ENCODE measurements around the gene MSLN. TPM values are rescaled to one million over a fixed set of nuclear protein-coding genes. Genes with fewer than 3 reads are reported as not detected.

The MSLN gene
- total RNA-seq, 1 donor from 2014 or later: 1.0 TPM

DNA sequence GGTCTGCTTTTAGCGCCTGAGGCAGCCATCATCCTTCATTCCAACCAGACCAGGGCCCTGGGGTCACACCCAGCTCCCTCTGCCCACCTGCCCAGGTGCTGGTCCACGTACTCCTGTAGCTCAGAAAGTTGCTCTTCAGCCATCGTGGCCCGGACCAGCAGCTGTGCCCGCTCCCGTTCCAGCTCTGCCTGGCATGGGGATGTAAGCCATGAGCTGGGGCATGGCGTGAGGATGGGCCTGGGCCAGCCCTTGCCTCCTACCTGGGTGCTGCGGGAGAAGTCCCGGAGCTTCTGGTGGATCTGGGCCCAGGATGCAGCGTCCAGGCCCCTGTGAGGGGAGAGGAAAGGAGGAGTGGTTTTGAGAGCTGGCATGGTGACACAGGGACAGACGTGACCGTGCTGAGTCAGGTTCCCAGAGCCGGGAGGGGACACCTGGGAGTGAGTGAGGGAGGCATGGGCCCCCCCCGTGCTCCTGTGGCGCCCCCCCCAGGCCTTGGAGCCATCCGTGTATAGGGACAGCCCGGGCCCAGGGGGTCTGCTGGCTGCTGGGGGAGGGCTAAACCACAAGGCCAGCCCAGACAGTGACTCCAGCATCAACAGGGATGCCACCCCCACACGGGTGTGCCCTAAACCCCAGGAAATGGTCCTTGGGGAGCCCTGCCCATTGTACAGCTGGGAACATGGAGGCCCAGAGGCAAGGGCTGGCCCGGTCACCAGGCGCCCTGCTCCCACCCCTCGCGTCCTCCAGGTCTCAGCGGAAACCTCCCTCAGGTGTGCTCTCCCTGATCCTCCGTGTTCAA, 37.5 kb upstream of the MSLN start:
- no peak overlapping the region for H3K9ac ChIP-seq (ENCODE audit: low read depth in 1 of 3, low read length in 3 of 3)
- H3K27me3 ChIP-seq (ENCODE audit: control insufficient read depth in 3 of 3, insufficient read depth in 3 of 3, low read length in 3 of 3): peaks cover 22 to 29% (median 23%) of the 10 kb centered on the region in 3 donors
- H3K36me3 ChIP-seq (ENCODE audit: control insufficient read depth in 3 of 3, insufficient read depth in 3 of 3, low read length in 3 of 3): peaks cover 0 to 2% (median 2%) of the 10 kb centered on the region in 3 donors
- no peak overlapping the region for H3K4me3 ChIP-seq (ENCODE audit: low read length in 3 of 3)
- H3K4me1 ChIP-seq (ENCODE audit: control insufficient read depth in 3 of 3, insufficient read depth in 3 of 3, low read length in 3 of 3): peaks cover 34 to 40% (median 36%) of the 10 kb centered on the region in 3 donors
- no peaks in the 10 kb centered on the region for H3K9me3 ChIP-seq (ENCODE audit: control insufficient read depth in 3 of 3, low read length in 3 of 3)
- no peak overlapping the region for H3K27ac ChIP-seq (ENCODE audit: low read depth, low read length)

DNA sequence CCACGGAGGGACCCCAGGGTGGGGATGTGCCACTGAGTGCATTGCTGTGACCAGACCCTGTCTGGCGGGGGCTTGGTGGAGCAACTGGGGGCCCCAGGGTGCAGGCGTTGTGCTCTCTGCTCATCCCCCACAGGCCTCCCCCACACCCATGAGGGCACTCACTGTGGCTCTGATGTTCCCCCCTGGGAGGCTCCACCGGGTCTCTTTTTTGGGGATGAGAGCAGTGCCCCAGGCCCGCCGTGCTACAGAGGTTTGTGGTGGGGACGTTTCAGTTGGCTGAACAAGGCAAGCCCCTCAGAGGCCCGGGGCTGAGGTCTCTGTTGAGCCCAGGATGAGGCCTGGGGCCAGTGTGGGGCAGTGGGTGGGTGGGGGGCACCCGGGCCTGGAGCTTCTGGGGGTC, 36.8 kb upstream of the MSLN start:
- H3K27ac ChIP-seq (ENCODE audit: low read depth, low read length): no peak overlapping the region
- no peak overlapping the region for H3K4me3 ChIP-seq (ENCODE audit: low read length in 3 of 3)
- H3K9me3 ChIP-seq (ENCODE audit: control insufficient read depth in 3 of 3, low read length in 3 of 3): no peaks in the 10 kb centered on the region
- H3K9ac ChIP-seq (ENCODE audit: low read depth in 1 of 3, low read length in 3 of 3): no peak overlapping the region
- H3K27me3 ChIP-seq (ENCODE audit: control insufficient read depth in 3 of 3, insufficient read depth in 3 of 3, low read length in 3 of 3): peaks cover 22 to 33% (median 23%) of the 10 kb centered on the region in 3 donors
- peaks cover 0 to 2% (median under 1%) of the 10 kb centered on the region in 3 donors for H3K36me3 ChIP-seq (ENCODE audit: control insufficient read depth in 3 of 3, insufficient read depth in 3 of 3, low read length in 3 of 3)
- peaks cover 36 to 43% (median 37%) of the 10 kb centered on the region in 3 donors for H3K4me1 ChIP-seq (ENCODE audit: control insufficient read depth in 3 of 3, insufficient read depth in 3 of 3, low read length in 3 of 3)

DNA sequence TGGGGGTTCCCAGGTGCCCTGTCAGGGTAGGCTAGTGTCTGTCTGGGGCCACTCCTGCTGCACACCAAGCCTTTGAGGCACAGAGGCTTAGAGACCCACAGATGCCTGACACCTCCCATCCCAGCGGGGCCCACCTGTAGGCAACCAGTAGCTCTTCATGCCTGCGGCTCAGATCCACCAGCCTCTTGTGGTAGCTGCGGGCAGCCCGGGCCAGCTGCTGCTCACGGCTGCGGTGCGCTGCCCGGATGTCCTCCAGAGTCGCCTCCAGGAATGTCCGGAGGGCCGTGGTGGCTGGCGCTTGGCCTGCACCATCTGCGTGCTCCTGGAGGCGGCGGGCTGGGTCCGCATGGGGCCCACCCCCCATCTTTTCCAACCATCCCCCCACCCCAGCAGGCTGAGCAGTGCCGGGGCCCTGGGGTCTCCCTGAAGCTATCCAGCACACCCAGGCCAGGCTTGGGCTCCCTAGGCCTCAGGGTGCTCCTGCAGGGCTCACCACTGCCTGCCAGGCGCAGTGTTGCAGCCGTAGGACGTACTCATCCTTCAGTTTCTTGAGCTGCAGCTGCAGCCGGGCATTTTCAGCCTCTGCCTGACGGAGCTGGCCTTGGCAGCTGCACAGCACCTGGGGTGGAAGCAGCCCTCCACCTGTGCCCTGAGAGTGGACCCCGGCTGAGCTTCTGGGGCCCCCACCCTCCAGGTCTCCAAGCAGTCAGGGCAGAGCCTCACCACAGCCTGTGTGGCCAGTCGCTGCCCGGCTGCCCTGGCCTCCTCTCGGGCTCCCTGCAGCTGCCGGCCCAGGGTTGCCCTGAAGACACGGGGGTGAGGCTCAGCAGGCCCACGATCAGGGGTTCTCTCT, 36.1 kb upstream of the MSLN start:
- Histone ChIP-seq H3K36me3 (ENCODE audit: control insufficient read depth in 3 of 3, insufficient read depth in 3 of 3, low read length in 3 of 3) (peaks cover 0 to 2% (median 0%) of the 10 kb centered on the region in 3 donors), H3K4me1 (ENCODE audit: control insufficient read depth in 3 of 3, insufficient read depth in 3 of 3, low read length in 3 of 3) (peaks cover 31 to 38% (median 33%) of the 10 kb centered on the region in 3 donors), H3K27me3 (ENCODE audit: control insufficient read depth in 3 of 3, insufficient read depth in 3 of 3, low read length in 3 of 3) (peaks cover 22 to 39% (median 23%) of the 10 kb centered on the region in 3 donors), H3K9me3 (ENCODE audit: control insufficient read depth in 3 of 3, low read length in 3 of 3) (no peaks in the 10 kb centered on the region), H3K9ac (ENCODE audit: low read depth in 1 of 3, low read length in 3 of 3) (no peak overlapping the region), H3K4me3 (ENCODE audit: low read length in 3 of 3) (no peak overlapping the region), H3K27ac (ENCODE audit: low read depth, low read length) (no peak overlapping the region)

DNA sequence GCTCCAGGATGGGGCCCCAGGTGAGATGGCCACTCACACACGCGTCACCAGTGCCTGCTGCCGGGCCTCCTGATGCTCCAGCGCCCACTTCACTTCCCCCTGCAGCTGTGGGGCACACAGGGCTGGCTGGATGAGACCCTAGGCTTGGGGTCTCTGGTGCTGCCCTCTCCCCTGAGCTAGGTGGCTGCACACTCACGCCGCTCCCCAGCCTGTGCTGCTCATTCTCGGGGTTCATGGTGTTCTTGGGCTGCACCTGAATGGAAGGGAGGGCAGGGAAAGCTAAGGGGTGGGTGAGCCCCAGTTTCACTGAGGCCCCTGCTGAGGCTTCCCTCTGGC, 35.5 kb upstream of the MSLN start:
- no peak overlapping the region for H3K4me3 ChIP-seq (ENCODE audit: low read length in 3 of 3)
- no peak overlapping the region for H3K27ac ChIP-seq (ENCODE audit: low read depth, low read length)
- no peak overlapping the region for H3K9ac ChIP-seq (ENCODE audit: low read depth in 1 of 3, low read length in 3 of 3)
- peaks cover 27 to 32% (median 28%) of the 10 kb centered on the region in 3 donors for H3K4me1 ChIP-seq (ENCODE audit: control insufficient read depth in 3 of 3, insufficient read depth in 3 of 3, low read length in 3 of 3)
- peaks cover 0 to 3% (median 0%) of the 10 kb centered on the region in 3 donors for H3K36me3 ChIP-seq (ENCODE audit: control insufficient read depth in 3 of 3, insufficient read depth in 3 of 3, low read length in 3 of 3)
- H3K9me3 ChIP-seq (ENCODE audit: control insufficient read depth in 3 of 3, low read length in 3 of 3): no peaks in the 10 kb centered on the region
- H3K27me3 ChIP-seq (ENCODE audit: control insufficient read depth in 3 of 3, insufficient read depth in 3 of 3, low read length in 3 of 3): peaks cover 22 to 39% (median 23%) of the 10 kb centered on the region in 3 donors

DNA sequence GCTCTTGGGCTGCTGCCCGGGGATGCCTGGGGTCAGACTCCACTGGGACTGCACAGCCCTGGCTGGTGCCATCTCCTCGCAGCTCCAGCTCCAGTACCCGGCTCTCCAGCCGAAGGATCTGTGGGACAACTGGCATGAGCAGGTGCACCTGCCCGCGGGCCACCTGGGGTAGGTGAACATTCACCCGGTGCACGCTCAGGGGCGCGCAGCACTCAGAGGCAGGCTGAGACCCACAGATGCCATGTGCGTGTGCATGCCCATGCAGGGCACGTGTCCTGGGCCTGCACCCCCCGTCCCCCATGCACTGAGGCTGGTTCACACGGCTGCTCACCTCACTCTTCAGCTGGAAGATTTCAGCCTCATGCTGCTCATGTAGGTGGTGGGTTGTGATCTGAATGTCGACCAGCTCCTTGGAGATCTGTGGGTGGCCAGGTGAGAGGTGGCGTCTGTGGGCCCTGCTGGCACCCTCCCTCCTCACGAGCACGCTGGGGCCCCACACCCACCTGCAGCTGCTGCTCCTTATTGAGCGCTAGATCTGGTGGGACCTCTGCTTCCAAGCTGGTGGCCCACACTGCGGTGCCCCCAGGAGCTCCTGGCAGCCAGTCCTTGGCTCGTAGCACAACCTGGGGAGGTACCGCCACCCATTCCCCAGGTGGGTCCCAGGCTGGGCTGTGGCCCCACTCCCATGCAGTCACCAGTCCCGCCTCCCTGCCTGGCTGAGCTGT, 34.9 kb upstream of the MSLN start:
- Histone ChIP-seq H3K27ac (ENCODE audit: low read depth, low read length) (no peak overlapping the region), H3K36me3 (ENCODE audit: control insufficient read depth in 3 of 3, insufficient read depth in 3 of 3, low read length in 3 of 3) (peaks cover 0 to 3% (median under 1%) of the 10 kb centered on the region in 3 donors), H3K9ac (ENCODE audit: low read depth in 1 of 3, low read length in 3 of 3) (no peak overlapping the region), H3K9me3 (ENCODE audit: control insufficient read depth in 3 of 3, low read length in 3 of 3) (no peaks in the 10 kb centered on the region), H3K4me1 (ENCODE audit: control insufficient read depth in 3 of 3, insufficient read depth in 3 of 3, low read length in 3 of 3) (peaks cover 22 to 26% (median 23%) of the 10 kb centered on the region in 3 donors), H3K4me3 (ENCODE audit: low read length in 3 of 3) (no peak overlapping the region), H3K27me3 (ENCODE audit: control insufficient read depth in 3 of 3, insufficient read depth in 3 of 3, low read length in 3 of 3) (peaks cover 22 to 39% (median 23%) of the 10 kb centered on the region in 3 donors)

DNA sequence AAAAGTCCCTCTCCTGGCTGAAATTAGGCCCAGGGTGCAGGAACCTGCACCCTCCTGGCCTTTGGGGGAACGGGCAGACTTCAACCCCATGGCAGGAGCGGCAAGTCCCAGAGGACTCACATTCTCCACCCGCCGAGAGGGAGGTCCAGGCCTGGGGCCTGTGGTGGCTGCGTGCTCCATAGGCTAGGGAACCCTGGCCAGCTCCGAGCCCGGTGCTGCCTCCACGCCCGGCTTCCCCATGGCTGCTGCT, 34.4 kb upstream of the MSLN start:
- Histone ChIP-seq H3K27me3 (ENCODE audit: control insufficient read depth in 3 of 3, insufficient read depth in 3 of 3, low read length in 3 of 3) (peaks cover 22 to 39% (median 23%) of the 10 kb centered on the region in 3 donors), H3K4me1 (ENCODE audit: control insufficient read depth in 3 of 3, insufficient read depth in 3 of 3, low read length in 3 of 3) (peaks cover 22 to 24% (median 23%) of the 10 kb centered on the region in 3 donors), H3K9ac (ENCODE audit: low read depth in 1 of 3, low read length in 3 of 3) (no peak overlapping the region), H3K27ac (ENCODE audit: low read depth, low read length) (no peak overlapping the region), H3K9me3 (ENCODE audit: control insufficient read depth in 3 of 3, low read length in 3 of 3) (no peaks in the 10 kb centered on the region), H3K36me3 (ENCODE audit: control insufficient read depth in 3 of 3, insufficient read depth in 3 of 3, low read length in 3 of 3) (peaks cover 0 to 4% (median 2%) of the 10 kb centered on the region in 3 donors), H3K4me3 (ENCODE audit: low read length in 3 of 3) (no peak overlapping the region)

DNA sequence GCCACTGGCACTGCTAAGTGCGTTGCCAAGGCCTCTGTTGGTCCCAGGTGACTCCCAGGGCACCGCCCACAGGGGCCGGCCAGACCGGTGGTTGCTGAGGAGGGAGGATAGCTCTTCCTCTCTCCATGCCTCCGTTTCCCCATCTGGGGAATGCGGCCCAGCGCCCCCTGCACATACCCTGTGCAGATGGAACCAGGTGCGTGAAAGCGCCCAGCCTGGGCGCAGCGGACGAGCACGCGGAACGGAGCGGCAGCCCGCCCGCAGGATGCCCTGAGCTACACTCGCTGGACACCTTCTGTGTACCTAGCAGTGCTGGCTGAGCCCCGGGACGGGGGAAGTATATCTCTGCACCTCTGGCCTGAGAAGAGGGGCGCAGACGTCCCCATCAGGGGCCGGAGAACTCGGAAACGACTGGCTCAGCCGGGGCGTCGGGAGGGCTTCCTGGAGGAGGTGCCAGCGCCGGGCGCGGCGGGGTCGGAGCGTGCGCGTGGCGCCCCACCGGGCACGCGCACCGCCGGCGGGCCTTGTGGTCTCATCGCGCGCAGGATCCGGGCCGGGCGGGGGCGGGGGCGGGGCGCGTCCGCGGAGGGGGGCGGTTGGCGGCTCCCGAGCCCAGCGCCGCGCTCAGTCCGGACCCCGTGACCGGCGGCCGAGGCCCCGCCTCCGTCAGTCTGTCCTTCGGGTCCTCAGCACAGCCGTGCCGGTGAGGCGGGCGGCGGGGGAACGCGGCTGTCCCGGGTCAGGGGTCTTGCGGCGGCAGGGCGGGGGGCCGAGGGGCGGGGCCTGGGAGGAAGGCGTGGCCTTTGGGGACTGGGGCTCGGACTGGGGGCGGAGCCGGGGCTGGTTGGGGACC, 33.9 kb upstream of the MSLN start, which contains the start of the genes CCDC78 and HAGHL:
Gene CCDC78 (minus strand): TSS at position 6 of the 853 bp plus-strand sequence. CDS start 76 bp downstream, outside the sequence.
Gene HAGHL (plus strand): TSS at position 669 of the 853 bp plus-strand sequence. CDS start 404 bp downstream, outside the sequence.
- H3K27me3 ChIP-seq (ENCODE audit: control insufficient read depth in 3 of 3, insufficient read depth in 3 of 3, low read length in 3 of 3): peaks cover 22 to 39% (median 23%) of the 10 kb centered on the region in 3 donors
- H3K9ac ChIP-seq (ENCODE audit: low read depth in 1 of 3, low read length in 3 of 3): peak within 1 kb of the TSS in 1 of 3 donors; percentile 40
- H3K4me1 ChIP-seq (ENCODE audit: control insufficient read depth in 3 of 3, insufficient read depth in 3 of 3, low read length in 3 of 3): peaks cover 19 to 20% (median 19%) of the 10 kb centered on the region in 3 donors
- H3K9me3 ChIP-seq (ENCODE audit: control insufficient read depth in 3 of 3, low read length in 3 of 3): no peaks in the 10 kb centered on the region
- peak within 1 kb of the TSS; percentile 23 to 54 (median 45) for H3K4me3 ChIP-seq (ENCODE audit: low read length in 3 of 3)
- peaks cover 0 to 8% (median 4%) of the 10 kb centered on the region in 3 donors for H3K36me3 ChIP-seq (ENCODE audit: control insufficient read depth in 3 of 3, insufficient read depth in 3 of 3, low read length in 3 of 3)
- no peak within 1 kb of the TSS for H3K27ac ChIP-seq (ENCODE audit: low read depth, low read length)

DNA sequence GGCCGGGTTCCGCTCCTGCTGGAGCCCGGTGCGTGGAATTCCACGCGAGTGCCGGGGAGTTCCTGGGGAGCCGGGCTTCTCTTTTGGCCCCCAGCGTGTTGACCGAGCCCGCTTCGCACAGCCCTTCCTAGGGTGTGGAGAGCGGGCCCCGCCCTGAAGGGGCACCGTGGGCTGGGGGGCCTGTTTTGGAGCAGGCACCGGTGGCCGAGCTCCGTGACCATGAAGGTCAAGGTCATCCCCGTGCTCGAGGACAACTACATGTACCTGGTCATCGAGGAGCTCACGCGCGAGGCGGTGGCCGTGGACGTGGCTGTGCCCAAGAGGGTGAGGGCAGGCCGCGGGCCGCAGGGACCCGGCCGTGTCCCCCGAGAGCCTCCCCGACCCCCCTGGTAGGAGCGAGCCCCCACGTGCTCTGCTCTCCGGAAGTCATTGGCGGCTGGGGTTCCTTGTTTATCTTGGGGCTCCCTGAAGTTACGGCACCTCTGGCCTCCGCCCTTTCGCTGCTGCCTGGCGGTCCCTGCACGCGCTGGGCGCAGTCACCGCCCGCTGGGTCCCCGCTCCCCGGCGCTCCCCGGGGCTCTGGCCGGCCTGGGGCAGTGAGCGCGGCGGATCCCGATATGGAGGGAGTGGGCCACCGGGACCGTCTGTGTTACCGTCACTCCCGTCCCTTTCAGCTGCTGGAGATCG, 33.1 kb upstream of the MSLN start:
- Histone ChIP-seq H3K27ac (ENCODE audit: low read depth, low read length) (no peak overlapping the region), H3K9me3 (ENCODE audit: control insufficient read depth in 3 of 3, low read length in 3 of 3) (no peaks in the 10 kb centered on the region), H3K4me3 (ENCODE audit: low read length in 3 of 3) (peak overlapping the region; percentile 23 to 54 (median 45)), H3K27me3 (ENCODE audit: control insufficient read depth in 3 of 3, insufficient read depth in 3 of 3, low read length in 3 of 3) (peaks cover 22 to 39% (median 23%) of the 10 kb centered on the region in 3 donors), H3K9ac (ENCODE audit: low read depth in 1 of 3, low read length in 3 of 3) (peak overlapping the region in 1 of 3 donors; percentile 40), H3K36me3 (ENCODE audit: control insufficient read depth in 3 of 3, insufficient read depth in 3 of 3, low read length in 3 of 3) (peaks cover 1 to 11% (median 10%) of the 10 kb centered on the region in 3 donors), H3K4me1 (ENCODE audit: control insufficient read depth in 3 of 3, insufficient read depth in 3 of 3, low read length in 3 of 3) (peaks cover 15 to 16% (median 16%) of the 10 kb centered on the region in 3 donors)
